Measurements from ENCODE around the gene F2.

- TF ChIP-seq CTCF (IDR thresholded peaks at IDR 0.05; ENCODE audit: borderline replicate concordance, extremely low read depth, low read length, poor library complexity, severe bottlenecking) (no peak), EZH2 (IDR thresholded peaks at IDR 0.05; ENCODE audit: borderline replicate concordance, low read depth, low read length, severe bottlenecking) (no peak)
These were observed 40.3 kb upstream of the F2 start for GRCh38 chr11:46678741-46679130.
